Stimulated activated CD4-positive, alpha-beta T cell treated with anti-CD3 and anti-CD28 coated beads, Interleukin-2, amount 100 ng/mL, for 24 hours (primary cell): Measurements from ENCODE around the gene ZKSCAN7.
"Not testable (repeated sequence)": the region's sequence is repeated elsewhere in the genome, so short reads cannot be mapped to it uniquely, and the experiment has no call there.

Experiments
- DNase-seq, 2 donors: peaks; one replicate each; pipeline ENCODE4 v3.0.0-alpha.2; 2020

ZKSCAN7 gene

GRCh38 chr3:44554626-44555592, at the start of gene ZKSCAN7:
TSS of gene ZKSCAN7 (plus strand) at chr3:44555193. CDS start at chr3:44557048, 1,855 bp downstream.
- DNase-seq, result peak; percentile 59 to 64

GRCh38 chr3:44506556-44506955, 48.4 kb upstream of the ZKSCAN7 start:
- no peak for DNase-seq

- no peak for DNase-seq
Observed at GRCh38 chr3:44506961-44507360, 48.0 kb upstream of the ZKSCAN7 start.

GRCh38 chr3:44509393-44509921, 45.5 kb upstream of the ZKSCAN7 start:
- DNase-seq, result no peak

- DNase-seq, result no peak
Observed at GRCh38 chr3:44510000-44510368, 45.0 kb upstream of the ZKSCAN7 start.

- no peak for DNase-seq
Observed at GRCh38 chr3:44511238-44511566, 43.8 kb upstream of the ZKSCAN7 start.

GRCh38 chr3:44513513-44513912, 41.5 kb upstream of the ZKSCAN7 start:
- no peak for DNase-seq

GRCh38 chr3:44516230-44516629, 38.8 kb upstream of the ZKSCAN7 start:
- DNase-seq, result no peak

- no peak for DNase-seq
Observed at GRCh38 chr3:44518782-44519156, 36.2 kb upstream of the ZKSCAN7 start.

GRCh38 chr3:44521721-44522120, 33.3 kb upstream of the ZKSCAN7 start:
- no peak for DNase-seq

- DNase-seq, result no peak
Observed at GRCh38 chr3:44522494-44522933, 32.5 kb upstream of the ZKSCAN7 start.

- no peak for DNase-seq
Observed at GRCh38 chr3:44525060-44525459, 29.9 kb upstream of the ZKSCAN7 start.

- DNase-seq, result peak in 1 of 2 donors; percentile 17
Observed at GRCh38 chr3:44529927-44530326, 25.1 kb upstream of the ZKSCAN7 start.

- no peak for DNase-seq
Observed at GRCh38 chr3:44530911-44531310, 24.1 kb upstream of the ZKSCAN7 start.

- not testable (repeated sequence) for DNase-seq
Observed at GRCh38 chr3:44534659-44535058, 20.3 kb upstream of the ZKSCAN7 start.

GRCh38 chr3:44535364-44535763, 19.6 kb upstream of the ZKSCAN7 start:
- DNase-seq, result no peak

- DNase-seq, result not testable (repeated sequence)
Observed at GRCh38 chr3:44544811-44545210, 10.2 kb upstream of the ZKSCAN7 start.

GRCh38 chr3:44555723-44556122, 730 bp downstream of the ZKSCAN7 start:
- no peak for DNase-seq

- DNase-seq, result no peak
Observed at GRCh38 chr3:44557074-44557473, 2.1 kb downstream of the ZKSCAN7 start.

GRCh38 chr3:44561076-44561475, 6.1 kb downstream of the ZKSCAN7 start:
- no peak for DNase-seq

- DNase-seq, result no peak
Observed at GRCh38 chr3:44562147-44562546, 7.2 kb downstream of the ZKSCAN7 start.

- no peak for DNase-seq
Observed at GRCh38 chr3:44568561-44568960, 13.6 kb downstream of the ZKSCAN7 start.

GRCh38 chr3:44571024-44571423, 16.0 kb downstream of the ZKSCAN7 start:
- DNase-seq, result no peak

- DNase-seq, result no peak
Observed at GRCh38 chr3:44576613-44577012, 21.6 kb downstream of the ZKSCAN7 start.
